IMR-90 (cell line): Measurements from ENCODE around the gene ME1.

ENCODE experiments used
- MXI1 ChIP-seq: IDR thresholded peaks from 2 replicates; pipeline ENCODE4 v1.6.1; 2012; ENCODE audit warnings: low read depth, mild to moderate bottlenecking, low read length, moderate library complexity, borderline replicate concordance
- NFE2L2 ChIP-seq: fragments of 150-350 bp; IDR thresholded peaks from 2 replicates; pipeline ENCODE4 v1.6.1; 2016; ENCODE audit warnings: low read depth, mild to moderate bottlenecking, low read length
- POLR2A ChIP-seq: IDR thresholded peaks from 2 replicates; pipeline ENCODE4 v1.6.1; 2012; ENCODE audit warnings: mild to moderate bottlenecking, low read depth, low read length
- RAD21 ChIP-seq: IDR thresholded peaks from 2 replicates; pipeline ENCODE4 v1.6.1; 2012; ENCODE audit warnings: low read length, improper control_type of control experiment
- RFX5 ChIP-seq: IDR thresholded peaks from 2 replicates; pipeline ENCODE4 v1.8.0; 2012; ENCODE audit warnings: low read depth, mild to moderate bottlenecking, low read length, moderate library complexity
- SMC3 ChIP-seq: fragments of 150-350 bp; IDR thresholded peaks from 2 replicates; pipeline ENCODE4 v1.6.1; 2016; ENCODE audit warnings: low read depth, mild to moderate bottlenecking, antibody characterized with exemption, low read length, moderate library complexity
- TF ChIP-seq, protein P1 (sequence below): conservative IDR thresholded peaks from 2 replicates; pipeline ENCODE4 v1.5.1; 2012; ENCODE audit warnings: mild to moderate bottlenecking, low read depth, low read length, improper control_type of control experiment

DNA sequence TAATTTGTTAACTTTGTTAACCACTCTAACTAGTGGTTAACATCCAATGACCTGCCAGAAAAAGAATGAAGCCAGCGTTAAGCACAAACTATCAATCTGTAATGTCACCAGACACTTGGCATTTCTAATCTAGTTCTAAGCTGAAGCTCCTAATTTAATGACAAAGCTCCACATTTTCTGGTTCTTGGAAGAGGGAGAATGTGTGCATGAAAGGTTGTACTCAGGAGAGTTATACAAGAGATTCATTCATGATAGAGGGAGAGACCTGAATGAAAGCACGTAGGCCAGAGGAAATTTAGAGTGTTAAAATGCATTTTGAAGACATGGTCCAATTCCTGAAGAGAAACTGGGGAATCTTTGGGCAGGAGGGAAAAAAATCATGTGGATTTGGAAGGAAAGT lies 8.3 kb upstream of the ME1 start:
- TF ChIP-seq, protein P1, sequence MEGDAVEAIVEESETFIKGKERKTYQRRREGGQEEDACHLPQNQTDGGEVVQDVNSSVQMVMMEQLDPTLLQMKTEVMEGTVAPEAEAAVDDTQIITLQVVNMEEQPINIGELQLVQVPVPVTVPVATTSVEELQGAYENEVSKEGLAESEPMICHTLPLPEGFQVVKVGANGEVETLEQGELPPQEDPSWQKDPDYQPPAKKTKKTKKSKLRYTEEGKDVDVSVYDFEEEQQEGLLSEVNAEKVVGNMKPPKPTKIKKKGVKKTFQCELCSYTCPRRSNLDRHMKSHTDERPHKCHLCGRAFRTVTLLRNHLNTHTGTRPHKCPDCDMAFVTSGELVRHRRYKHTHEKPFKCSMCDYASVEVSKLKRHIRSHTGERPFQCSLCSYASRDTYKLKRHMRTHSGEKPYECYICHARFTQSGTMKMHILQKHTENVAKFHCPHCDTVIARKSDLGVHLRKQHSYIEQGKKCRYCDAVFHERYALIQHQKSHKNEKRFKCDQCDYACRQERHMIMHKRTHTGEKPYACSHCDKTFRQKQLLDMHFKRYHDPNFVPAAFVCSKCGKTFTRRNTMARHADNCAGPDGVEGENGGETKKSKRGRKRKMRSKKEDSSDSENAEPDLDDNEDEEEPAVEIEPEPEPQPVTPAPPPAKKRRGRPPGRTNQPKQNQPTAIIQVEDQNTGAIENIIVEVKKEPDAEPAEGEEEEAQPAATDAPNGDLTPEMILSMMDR = no peak
- no peak for TF ChIP-seq SMC3
- no peak for TF ChIP-seq RAD21
- no peak for TF ChIP-seq POLR2A
- TF ChIP-seq NFE2L2 = no peak
- no peak for TF ChIP-seq RFX5
- no peak for TF ChIP-seq MXI1
